Measurements from ENCODE around the gene CD22. TPM values are rescaled to one million over a fixed set of nuclear protein-coding genes. Genes with fewer than 3 reads are reported as not detected.

The CD22 gene
- total and polyA plus RNA-seq, 2 of the 8 experiments (the other 6 are each of a cell fraction or from before 2014, with no cell fraction given) = 0.06 to 0.60 TPM

DNA sequence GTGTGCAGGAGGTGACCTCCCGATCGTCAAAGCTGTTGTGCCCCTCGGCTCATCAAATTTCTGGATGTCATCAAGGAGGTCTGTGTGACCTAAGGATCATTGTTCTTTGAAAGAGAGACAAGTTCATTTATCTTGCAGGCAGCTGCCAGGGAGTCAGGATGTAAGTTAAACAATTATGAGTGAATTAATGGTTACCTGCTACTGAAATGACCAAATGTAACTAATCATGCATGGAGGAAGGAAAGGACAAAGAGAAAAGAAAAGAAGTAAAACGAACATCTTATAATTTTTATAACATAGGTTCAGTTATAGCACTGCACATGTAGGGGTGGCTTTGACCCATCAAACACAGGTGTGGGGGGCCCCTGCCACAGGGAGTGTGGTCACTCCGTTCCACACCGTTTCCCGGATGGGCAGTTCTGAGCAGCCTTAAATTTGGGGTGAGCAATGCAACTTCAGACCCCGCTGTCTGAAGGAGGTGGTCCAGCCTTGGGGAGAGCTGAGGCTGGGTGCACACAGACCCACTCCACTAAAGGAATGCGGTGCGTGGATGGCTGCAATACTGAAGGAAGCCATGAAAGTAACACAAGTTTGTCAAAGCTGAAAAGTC, 5.3 kb downstream of the CD22 start:
- no peaks in the 10 kb centered on the region for H3K79me2 ChIP-seq (ENCODE audit: control insufficient read depth in 1 of 2, insufficient read depth in 2 of 2, low read length in 2 of 2)
- H3K4me1 ChIP-seq (replicated peaks in 1 of 4; ENCODE audit: control insufficient read depth in 3 of 4, insufficient read depth in 4 of 4, low read length in 3 of 4) = no peaks in the 10 kb centered on the region
- H2BK5ac ChIP-seq (ENCODE audit: low read depth, low read length) = no peak overlapping the region
- no peaks in the 10 kb centered on the region for H3K27me3 ChIP-seq (replicated peaks in 1 of 4; ENCODE audit: control insufficient read depth in 3 of 4, extremely low read depth in 1 of 4, insufficient read depth in 3 of 4, low read length in 3 of 4)
- no peak overlapping the region for H2BK120ac ChIP-seq (replicated peaks; ENCODE audit: low read depth, low read length)
- H2AFZ ChIP-seq (ENCODE audit: low read length) = no peak overlapping the region
- no peak overlapping the region for H2BK20ac ChIP-seq (ENCODE audit: low read length)
- no peak overlapping the region for H3K4me3 ChIP-seq (ENCODE audit: extremely low read depth in 1 of 4, insufficient read depth in 2 of 4, low read depth in 3 of 4, low read length in 4 of 4)
- 0 out of 2 replicates have a peak overlapping the region, but pooled peaks have one; percentile 29 for H2BK15ac ChIP-seq (ENCODE audit: low read length)
- ChIA-PET CTCF (ENCODE audit: partially characterized antibody) (interaction anchor here (1.4 to 2.1 kb wide), 2 partner anchors 12 to 134 kb away, joined by 3 to 5 read pairs; no protein-coding TSS in a partner anchor), POLR2A (ENCODE audit: partially characterized antibody) (interaction anchor here (0.7 to 2.0 kb wide), 3 partner anchors 10 to 23 kb away, joined by 3 to 4 read pairs (median 4); no protein-coding TSS in a partner anchor)
- H3K4me2 ChIP-seq (ENCODE audit: insufficient read depth in 1 of 2, low read depth in 2 of 2, low read length in 2 of 2) = no peak overlapping the region
- H3K56ac ChIP-seq (replicated peaks; ENCODE audit: insufficient read length, low read depth, low read length) = no peak overlapping the region
- no peaks in the 10 kb centered on the region for H3K23me2 ChIP-seq (ENCODE audit: low read depth, low read length)
- H3K27ac ChIP-seq (ENCODE audit: low read depth, low read length) = no peak overlapping the region
- H4K5ac ChIP-seq (ENCODE audit: insufficient read length, low read depth, low read length) = no peak overlapping the region
- WGBS, 2 experiments (ENCODE audit: extremely low coverage in 1 of 2, insufficient coverage in 1 of 2, insufficient read length in 1 of 2, insufficient replicate concordance in 2 of 2, low coverage in 1 of 2, low lambda C conversion rate in 2 of 2, missing lambda C conversion rate in 1 of 2) = 94% methylated on average over 10 of the region's 10 CpGs; no CpG with 5 or more reads in 1 of the 2 experiments
- no peak overlapping the region for H3K18ac ChIP-seq (ENCODE audit: extremely low read depth, low read length)
- no peak overlapping the region for H3K14ac ChIP-seq (ENCODE audit: insufficient read length)
- FAIRE-seq (no peak), DNase-seq (ENCODE audit: low read depth in 1 of 2, low spot score in 2 of 2) (no peak)
- H3K9me3 ChIP-seq (ENCODE audit: insufficient read depth in 2 of 2, low read depth in 1 of 2, low read length in 1 of 2) = no peaks in the 10 kb centered on the region
- no peak overlapping the region for H3K4ac ChIP-seq (replicated peaks; ENCODE audit: insufficient read length, low read depth, low read length)
- H3K36me3 ChIP-seq (ENCODE audit: control insufficient read depth in 2 of 4, insufficient read depth in 4 of 4, low read length in 3 of 4) = no peaks in the 10 kb centered on the region
- H3K23ac ChIP-seq (ENCODE audit: insufficient read length) = no peak overlapping the region
- H3K9ac ChIP-seq (replicated peaks in 1 of 4; ENCODE audit: extremely low read depth in 1 of 4, low read depth in 3 of 4, low read length in 3 of 4) = no peak overlapping the region
- no peak overlapping the region for H2AK5ac ChIP-seq (ENCODE audit: low read depth, low read length)
- no peak overlapping the region for H2BK12ac ChIP-seq (ENCODE audit: low read depth, low read length)
- no peak overlapping the region for H4K91ac ChIP-seq (replicated peaks; ENCODE audit: insufficient read length, low read length)
- no peak overlapping the region; the same call in 1 of the 2 replicates for H4K8ac ChIP-seq (ENCODE audit: extremely low read depth, insufficient read depth, low read length)
- no peaks in the 10 kb centered on the region for H3K79me1 ChIP-seq (ENCODE audit: low read depth, low read length)
- no peaks in the 10 kb centered on the region for H4K20me1 ChIP-seq (replicated peaks in 1 of 2; ENCODE audit: control insufficient read depth in 1 of 2, insufficient read depth in 2 of 2, low read length in 2 of 2)
- TF ChIP-seq BCL11A (IDR thresholded peaks at IDR 0.05; ENCODE audit: low read depth in 2 of 2, low read length in 2 of 2) (no peak), POLR2A (IDR thresholded peaks at IDR 0.05; ENCODE audit: control extremely low read depth in 1 of 2, low read depth in 2 of 2, low read length in 2 of 2) (no peak), SUZ12 (IDR thresholded peaks at IDR 0.05; ENCODE audit: low read length) (no peak), POLR2AphosphoS5 (IDR thresholded peaks at IDR 0.05; ENCODE audit: low read depth, low read length) (no peak), KDM4A (IDR thresholded peaks at IDR 0.05; ENCODE audit: low read depth, low read length, severe bottlenecking) (no peak), BRCA1 (IDR thresholded peaks at IDR 0.05; ENCODE audit: low read depth, low read length) (no peak), RNF2 (IDR thresholded peaks at IDR 0.05; ENCODE audit: borderline replicate concordance, low read depth, low read length, missing control alignments, poor library complexity, severe bottlenecking) (no peak), CHD1 (IDR thresholded peaks at IDR 0.05; ENCODE audit: low read depth, low read length) (no peak), RBBP5 (IDR thresholded peaks at IDR 0.05; ENCODE audit: borderline replicate concordance, low read depth, low read length) (no peak), FOSL1 (IDR thresholded peaks at IDR 0.05; ENCODE audit: insufficient read depth, low read depth, low read length) (no peak), RXRA (IDR thresholded peaks at IDR 0.05; ENCODE audit: insufficient read depth, low read depth, low read length) (no peak), EZH2 (IDR thresholded peaks at IDR 0.05; ENCODE audit: low read depth, low read length, severe bottlenecking) (no peak), RAD21 (IDR thresholded peaks at IDR 0.05 in 1 of 2, conservative IDR thresholded peaks at IDR 0.05 in 1 of 2; ENCODE audit: low read depth in 2 of 2, low read length in 2 of 2) (no peak)

All from H1 (cell line).